HG03097 (cell line): ENCODE data around the gene OR2T1.
"Not testable (repeated sequence)": the region's sequence is repeated elsewhere in the genome, so short reads cannot be mapped to it uniquely, and the experiment has no call there.

Source experiments
- ATAC-seq: cut with Tn5 transposase; IDR thresholded peaks from one replicate; pipeline ENCODE4 v1.9.1; 2021; ENCODE audit not compliant: unreplicated experiment, low FRiP score

OR2T1 gene

DNA sequence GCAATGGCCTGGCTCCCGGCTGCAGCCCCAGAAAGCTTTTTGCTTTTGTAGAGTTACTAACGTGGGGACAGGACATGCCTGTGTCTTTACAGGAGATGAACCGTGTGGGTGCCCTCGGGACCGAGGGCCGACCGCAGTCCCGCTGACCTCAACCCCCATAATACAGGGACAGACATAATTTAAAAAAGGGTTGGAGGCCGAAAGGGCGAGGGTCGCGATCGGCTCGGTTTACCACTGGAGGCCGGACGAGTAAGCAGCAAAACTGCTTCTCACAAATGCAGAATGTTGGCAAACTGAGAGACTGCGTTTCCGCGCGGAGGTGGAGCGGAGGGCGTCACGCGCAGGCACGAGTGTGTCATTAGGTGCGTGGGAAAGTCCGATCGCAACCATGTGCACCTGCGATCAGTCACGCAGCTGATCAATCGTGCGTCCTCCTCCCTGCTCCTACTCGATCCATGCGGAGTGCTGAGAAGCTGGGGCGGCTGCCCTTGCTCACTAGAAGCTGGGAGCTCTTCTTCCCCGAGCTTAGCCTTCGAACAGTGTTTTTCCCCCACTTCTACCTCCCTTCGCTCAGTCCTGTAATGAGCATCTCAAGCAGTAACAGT lies 31.1 kb downstream of the OR2T1 start:
- ATAC-seq = not testable (repeated sequence)

DNA sequence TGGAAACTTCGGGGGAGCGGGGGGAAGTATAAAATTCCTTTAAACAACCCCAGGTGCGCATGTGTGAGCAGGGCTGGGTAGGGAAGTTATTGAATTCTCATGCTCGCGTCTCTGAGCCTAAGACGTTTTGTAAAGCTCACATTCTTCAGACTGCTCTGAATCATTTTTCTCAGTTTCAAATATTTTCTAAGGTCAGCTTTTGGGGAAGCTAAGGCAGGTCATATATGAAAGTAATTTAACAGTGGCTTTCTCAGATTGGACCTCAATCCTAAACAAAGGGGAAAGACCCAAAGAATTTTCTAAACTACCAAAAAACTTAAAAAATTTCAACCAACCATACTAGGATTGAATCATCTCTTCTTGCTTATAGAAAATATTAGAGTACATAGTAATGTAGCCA lies 32.1 kb downstream of the OR2T1 start:
- ATAC-seq = not testable (repeated sequence)

DNA sequence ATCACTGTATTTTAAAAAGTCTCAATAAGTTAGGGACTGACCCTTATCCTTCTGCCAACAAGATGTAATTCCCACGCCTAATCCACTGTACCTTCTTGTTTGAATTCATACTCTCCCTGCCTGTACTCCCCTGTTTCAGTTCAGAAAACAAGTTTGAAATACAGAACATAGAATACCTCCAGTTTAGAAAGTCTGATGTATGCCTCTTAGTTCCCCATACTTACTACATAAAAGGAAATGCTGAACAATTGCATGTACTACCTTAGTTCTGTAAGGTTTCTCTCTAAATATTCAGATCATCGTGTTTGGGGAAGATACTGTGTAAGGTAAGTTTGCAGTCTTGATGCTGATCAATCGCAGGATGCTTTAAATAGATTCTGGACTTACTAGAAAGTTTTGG lies 33.5 kb downstream of the OR2T1 start:
- not testable (repeated sequence) for ATAC-seq

DNA sequence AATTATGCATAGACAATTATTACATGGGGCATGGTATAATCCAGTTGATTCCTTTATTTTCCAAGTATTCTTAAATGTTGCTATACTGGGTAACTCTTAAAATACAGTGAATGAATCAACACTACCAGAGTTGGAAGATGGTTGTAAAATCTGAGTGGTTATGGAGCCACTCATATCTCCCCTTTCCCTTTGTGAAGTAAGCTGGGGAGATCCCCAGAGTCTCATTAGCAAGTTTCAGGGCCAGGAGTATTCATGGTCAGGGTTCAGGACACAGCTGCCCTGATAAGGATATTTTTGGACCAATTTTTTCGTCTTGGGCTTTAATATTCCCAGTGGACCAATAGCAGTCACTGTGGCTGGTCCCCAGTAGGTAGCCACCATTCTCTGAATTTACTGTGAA lies 35.8 kb downstream of the OR2T1 start:
- ATAC-seq = not testable (repeated sequence)

DNA sequence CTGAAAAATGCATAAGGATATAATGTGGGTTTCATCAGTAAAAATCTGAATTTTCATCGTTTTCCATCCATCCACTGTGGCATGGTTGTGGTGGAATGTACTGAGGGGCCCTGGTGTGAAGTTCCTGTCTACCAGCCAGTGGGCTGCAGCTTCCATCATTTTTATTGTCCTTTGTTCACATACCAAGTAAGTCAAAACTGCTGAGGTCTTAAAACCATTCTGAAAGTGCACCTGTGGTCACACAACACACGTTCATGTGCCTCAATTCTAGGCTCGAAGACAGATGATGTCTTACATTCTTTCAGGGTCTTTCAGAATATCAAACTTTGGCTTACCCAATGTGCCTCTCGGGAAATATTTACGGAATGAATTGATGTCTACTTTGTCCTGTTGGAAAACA lies 36.4 kb downstream of the OR2T1 start:
- not testable (repeated sequence) for ATAC-seq

DNA sequence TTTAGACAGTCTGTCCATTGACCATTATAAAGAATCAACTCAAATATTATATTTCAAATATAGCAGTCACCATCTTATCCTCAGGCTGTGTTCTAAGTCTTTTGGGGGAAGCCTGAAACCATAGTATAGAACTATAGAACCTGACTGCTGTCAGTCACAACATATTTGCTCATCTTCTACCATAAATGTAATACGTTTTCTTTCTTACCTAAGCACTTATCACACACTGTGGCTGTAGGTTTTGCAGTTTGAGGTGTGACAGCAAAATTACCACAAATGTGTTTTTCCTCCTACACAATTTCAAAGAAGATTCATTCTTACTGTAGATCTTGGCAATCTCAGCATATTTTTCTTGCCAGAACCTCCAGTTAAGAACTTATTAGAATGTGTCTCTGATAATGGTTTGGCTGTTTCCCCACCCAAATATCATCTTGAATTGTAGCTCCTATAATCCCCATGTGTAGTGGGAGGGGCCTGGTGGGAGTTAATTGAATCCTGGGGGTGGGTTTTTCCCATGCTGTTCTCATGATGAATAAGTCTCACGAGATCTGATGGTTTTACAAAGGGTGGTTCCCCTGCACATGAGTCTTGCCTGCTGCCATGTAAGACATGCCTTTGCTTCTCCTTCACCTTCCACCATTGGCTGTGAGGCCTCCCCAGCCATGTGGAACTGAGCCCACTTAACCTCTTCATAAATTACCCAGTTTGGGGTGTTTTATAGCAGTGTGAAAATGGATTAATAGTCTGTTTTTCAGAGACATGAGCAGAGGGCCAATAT lies 39.8 kb downstream of the OR2T1 start:
- ATAC-seq = not testable (repeated sequence)

DNA sequence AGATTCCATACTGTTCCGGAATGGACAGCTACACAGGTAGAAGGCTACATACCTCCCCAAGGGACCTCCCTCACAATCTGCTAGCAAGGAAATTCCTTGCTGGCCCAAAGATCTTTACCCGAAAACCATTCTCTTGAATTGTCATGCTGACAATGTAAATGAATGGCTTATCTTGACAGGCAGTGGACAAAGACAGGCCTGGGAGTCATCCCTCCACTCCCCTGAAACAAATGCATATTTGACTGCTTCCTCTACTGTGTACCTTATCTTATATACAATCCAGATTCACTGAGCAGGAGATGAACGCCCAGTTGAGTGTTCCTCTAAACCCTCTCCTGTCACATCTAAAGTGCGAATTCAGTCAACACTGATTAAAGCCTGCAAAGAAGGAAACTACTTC lies 41.8 kb downstream of the OR2T1 start:
- not testable (repeated sequence) for ATAC-seq

DNA sequence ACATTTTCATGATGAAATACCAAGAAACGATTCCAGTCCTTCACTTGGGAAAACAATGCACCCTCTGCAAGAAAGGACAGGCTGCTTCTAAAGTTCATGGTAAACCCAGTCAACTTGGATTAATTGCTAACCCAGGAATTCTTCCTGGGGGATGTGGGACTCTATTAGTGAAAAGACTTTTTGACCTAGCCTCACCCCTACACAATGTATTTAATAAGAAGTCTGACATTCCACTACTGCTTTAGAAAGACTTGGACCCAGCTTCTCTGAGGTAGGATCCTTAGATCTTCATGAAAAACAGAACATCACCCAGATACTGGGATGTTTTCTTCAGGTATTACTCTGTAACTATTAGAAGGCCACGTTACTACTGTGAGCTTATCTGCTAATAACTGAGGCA lies 42.6 kb downstream of the OR2T1 start, which contains the start of gene OR2T2:
Gene OR2T2, plus strand, starts transcription at position 239 of the 400 bp plus-strand sequence. CDS start 7,161 bp downstream, outside the sequence.
- ATAC-seq = not testable (repeated sequence)

DNA sequence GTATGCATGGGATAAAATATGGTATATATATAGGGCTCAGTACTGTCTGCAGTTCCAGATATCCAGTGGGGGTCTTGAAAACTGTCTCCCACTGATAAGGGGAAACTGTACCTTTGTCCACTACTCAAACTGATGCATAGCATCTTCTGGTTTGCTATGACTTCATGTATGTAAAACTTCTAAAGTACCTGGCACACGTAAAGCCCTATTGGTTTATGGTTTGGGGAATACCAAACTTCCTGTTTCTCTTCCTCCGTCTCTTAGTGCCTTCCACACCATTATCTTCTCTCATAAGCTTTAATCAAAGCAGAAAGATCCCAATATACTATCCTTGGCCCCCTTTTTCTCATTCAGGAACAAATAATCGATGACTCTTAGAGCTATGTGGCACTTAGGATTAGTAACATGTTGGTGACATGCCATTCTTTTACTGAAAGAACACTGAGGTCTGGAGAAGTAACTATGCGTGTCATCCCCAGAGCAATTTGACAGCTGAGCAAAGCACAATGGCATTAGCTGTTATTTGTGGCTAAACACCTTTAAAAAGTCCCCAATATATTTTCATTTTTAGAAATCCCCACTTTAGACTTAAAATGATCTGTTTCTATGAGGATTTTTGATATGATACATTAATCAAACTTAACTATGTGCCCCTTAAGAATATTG lies 45.7 kb downstream of the OR2T1 start:
- peak; percentile 49 for ATAC-seq

DNA sequence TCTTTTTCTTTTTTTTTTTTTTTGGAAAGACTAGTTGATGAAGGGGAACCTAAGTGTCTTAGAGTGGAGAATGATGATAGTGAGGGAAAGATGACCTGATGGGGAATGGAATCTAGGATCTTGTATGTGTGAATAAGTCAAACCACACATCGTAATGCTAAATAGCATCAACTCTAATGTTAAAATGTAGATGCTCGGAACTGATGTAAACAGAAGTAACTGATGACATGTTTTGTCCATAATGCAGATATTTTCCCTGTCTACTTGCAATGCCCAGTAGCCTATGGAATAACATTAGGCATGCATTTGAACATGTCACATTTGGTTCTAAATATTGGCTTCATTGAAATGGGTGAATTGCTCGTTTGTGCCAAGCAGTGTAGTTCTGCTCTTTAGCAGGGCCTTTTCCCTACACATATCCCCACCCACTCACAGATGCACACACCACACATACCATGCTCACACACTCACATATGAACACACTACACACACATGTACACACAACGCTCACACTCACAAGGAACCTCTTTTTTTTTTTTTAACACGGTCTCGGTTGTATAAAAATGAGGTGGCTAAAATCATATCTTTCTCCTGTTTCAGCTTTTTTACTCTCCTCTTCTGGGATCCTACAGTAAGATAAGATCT lies 47.1 kb downstream of the OR2T1 start:
- not testable (repeated sequence) for ATAC-seq

DNA sequence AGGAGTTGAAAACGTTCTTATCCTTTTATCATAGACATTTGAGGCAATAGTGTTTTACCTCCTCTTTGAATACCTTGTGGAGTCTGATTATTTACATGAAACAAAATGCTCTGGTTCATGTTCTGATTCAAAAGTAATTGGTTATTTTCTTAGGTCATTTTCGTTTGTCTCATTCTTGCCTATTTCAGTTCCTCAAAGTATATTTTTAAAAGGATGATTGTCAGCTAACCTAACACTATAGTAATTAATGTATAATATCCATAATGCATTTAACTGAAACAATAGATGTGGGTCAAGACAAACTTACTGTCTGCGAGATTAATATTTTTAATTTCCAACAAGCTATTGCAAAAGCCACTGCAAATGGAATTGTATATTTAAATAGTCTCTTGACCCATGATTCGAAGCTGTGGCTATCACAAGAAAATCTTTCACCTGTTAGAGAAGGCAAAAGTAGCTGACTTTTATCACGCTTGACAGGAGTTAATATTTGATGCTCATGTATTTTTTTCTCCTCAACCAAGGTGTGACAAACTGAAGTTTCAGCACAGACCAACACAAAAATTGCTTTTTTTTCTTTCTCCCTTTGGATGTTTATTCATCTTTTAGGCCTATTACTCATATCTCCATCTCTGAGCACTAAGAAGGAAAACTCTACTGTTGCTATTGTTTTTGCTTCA lies 47.8 kb downstream of the OR2T1 start:
- peak; percentile 43 for ATAC-seq

DNA sequence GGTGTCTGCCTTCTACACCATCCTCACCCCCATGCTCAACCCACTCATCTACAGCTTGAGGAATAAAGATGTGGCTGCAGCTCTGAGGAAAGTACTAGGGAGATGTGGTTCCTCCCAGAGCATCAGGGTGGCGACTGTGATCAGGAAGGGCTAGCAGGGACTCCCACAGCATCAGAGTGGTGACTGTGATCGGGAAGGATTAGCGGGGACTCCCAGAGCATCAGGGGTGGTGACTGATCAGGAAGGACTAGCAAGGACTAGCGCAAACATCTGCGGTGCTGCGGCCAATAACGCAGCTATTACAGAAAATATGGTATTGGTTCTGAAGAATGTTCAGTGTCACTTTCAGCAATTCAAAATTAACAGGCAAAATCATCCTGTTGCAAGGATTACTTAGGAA lies 50.8 kb downstream of the OR2T1 start:
- ATAC-seq = not testable (repeated sequence)

DNA sequence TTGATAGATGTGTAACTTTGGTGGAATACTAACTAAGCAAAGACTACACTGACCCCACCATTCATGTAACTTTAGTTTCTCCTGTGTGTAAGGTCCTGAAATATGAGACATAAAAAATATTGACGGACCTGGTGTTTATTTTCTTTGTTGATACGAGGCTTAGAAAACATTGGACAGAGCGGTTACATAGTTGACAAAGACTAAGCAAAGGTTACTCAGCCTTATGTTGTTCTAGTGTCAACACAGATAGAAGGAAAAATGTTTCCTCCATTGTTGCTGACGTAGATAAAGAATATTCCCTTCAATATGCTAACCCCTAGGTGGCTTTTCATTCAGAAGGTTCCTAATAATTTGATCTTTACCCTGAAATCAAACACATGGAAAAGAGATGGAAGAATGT lies 52.2 kb downstream of the OR2T1 start:
- ATAC-seq = not testable (repeated sequence)

DNA sequence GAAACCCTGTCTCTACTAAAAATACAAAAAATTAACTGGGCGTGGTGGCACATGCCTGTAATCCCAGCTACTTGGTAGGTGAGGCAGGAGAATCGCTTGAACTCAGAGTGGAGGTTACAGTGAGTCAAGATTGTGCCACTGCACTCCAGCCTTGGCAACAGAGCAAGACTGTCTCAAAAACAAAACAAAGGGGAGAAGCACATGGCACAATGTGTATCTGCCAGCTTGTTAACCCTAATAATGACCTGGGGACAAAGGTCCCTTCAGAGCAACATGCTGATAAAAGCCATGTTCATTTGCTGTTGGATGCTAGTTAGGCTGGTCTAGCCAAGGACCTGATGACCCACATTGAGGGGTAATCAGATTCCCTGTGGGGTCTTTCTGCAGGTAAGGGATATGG lies 53.8 kb downstream of the OR2T1 start:
- not testable (repeated sequence) for ATAC-seq
